Keratinocyte (primary cell): ENCODE measurements around the gene PTCRA. TPM values are rescaled to one million over a fixed set of nuclear protein-coding genes. Genes with fewer than 3 reads are reported as not detected.

ENCODE experiments used
- DNase-seq: peaks from one replicate; pipeline ENCODE4 v3.0.0-alpha.2; 2011; ENCODE audit warnings: low read depth, missing footprints, low spot score
- FAIRE-seq: peaks from 2 replicates; lab custom pipeline; 2011; peaks lifted over from hg19 to GRCh38; lab: Jason Lieb, UNC
- H2AFZ ChIP-seq: 2 replicates; pipeline ENCODE4 v1.6.0; 2012; ENCODE audit warnings: low read length, control low read depth, inconsistent platforms; ENCODE audit not compliant: control insufficient read depth
- H3K27ac ChIP-seq: 2 replicates; pipeline ENCODE4 v1.5.1; 2011; ENCODE audit warnings: low read length; ENCODE audit not compliant: control insufficient read depth, insufficient read depth
- H3K27me3 ChIP-seq: 3 replicates; pipeline ENCODE4 v1.6.0; 2011; ENCODE audit warnings: low read length; ENCODE audit not compliant: control insufficient read depth, insufficient read depth; ENCODE audit errors: extremely low read depth
- H3K36me3 ChIP-seq, 2 experiments: 2 replicates in 1 of 2; 3 replicates in 1 of 2; pipeline ENCODE4 v1.5.1; 2011; ENCODE audit warnings: low read length in 2 of 2, mild to moderate bottlenecking in 1 of 2; ENCODE audit not compliant: control insufficient read depth in 2 of 2, insufficient read depth in 2 of 2; ENCODE audit errors: extremely low read depth in 1 of 2
- H3K4me1 ChIP-seq: 3 replicates; pipeline ENCODE4 v1.5.1; 2011; ENCODE audit warnings: low read length; ENCODE audit not compliant: control insufficient read depth, insufficient read depth; ENCODE audit errors: extremely low read depth
- H3K4me2 ChIP-seq: 3 replicates; pipeline ENCODE4 v1.6.0; 2011; ENCODE audit warnings: low read depth, low read length; ENCODE audit not compliant: control insufficient read depth, insufficient read depth; ENCODE audit errors: extremely low read depth
- H3K4me3 ChIP-seq, 3 experiments: fragments of 200-600 bp in 1 of 3; sonication (generic) in 1 of 3; 2 replicates in 2 of 3; 3 replicates in 1 of 3; pipeline ENCODE4 v1.5.1; 2011 to 2016; ENCODE audit warnings: low read length in 3 of 3, mild to moderate bottlenecking in 3 of 3, control low read depth in 2 of 3, inconsistent platforms in 1 of 3, low read depth in 1 of 3, mixed read lengths in 1 of 3, mixed run types in 1 of 3, moderate library complexity in 1 of 3; ENCODE audit not compliant: control insufficient read depth in 2 of 3, insufficient read depth in 2 of 3; ENCODE audit errors: extremely low read depth in 1 of 3
- H3K79me2 ChIP-seq: 2 replicates; pipeline ENCODE4 v1.6.0; 2012; ENCODE audit warnings: low read length; ENCODE audit not compliant: control insufficient read depth, insufficient read depth
- H3K9ac ChIP-seq: 3 replicates; pipeline ENCODE4 v1.6.0; 2011; ENCODE audit warnings: low read length; ENCODE audit not compliant: control insufficient read depth, insufficient read depth; ENCODE audit errors: extremely low read depth
- H3K9me1 ChIP-seq: 3 replicates; pipeline ENCODE4 v1.6.0; 2011; ENCODE audit warnings: low read length; ENCODE audit not compliant: control insufficient read depth, insufficient read depth; ENCODE audit errors: extremely low read depth
- H3K9me3 ChIP-seq: 2 replicates; pipeline ENCODE4 v1.5.1; 2012; ENCODE audit warnings: low read depth, low read length; ENCODE audit not compliant: control insufficient read depth
- H4K20me1 ChIP-seq: 3 replicates; pipeline ENCODE4 v1.6.0; 2011; ENCODE audit warnings: low read length; ENCODE audit not compliant: control insufficient read depth, insufficient read depth; ENCODE audit errors: extremely low read depth
- CTCF ChIP-seq, 3 experiments: IDR thresholded peaks in 1 of 3; conservative IDR thresholded peaks in 1 of 3; optimal IDR thresholded peaks in 1 of 3; 2 replicates in 2 of 3; 3 replicates in 1 of 3; pipeline versions ENCODE3 to v1.5.1; 2011; ENCODE audit warnings: low read length in 3 of 3, mild to moderate bottlenecking in 3 of 3, moderate library complexity in 2 of 3, control low read depth in 1 of 3, inconsistent platforms in 1 of 3; ENCODE audit not compliant: insufficient read depth in 2 of 3; ENCODE audit errors: extremely low read depth in 1 of 3
- EZH2 ChIP-seq: IDR thresholded peaks from one replicate; pipeline ENCODE4 v1.6.1; 2012; ENCODE audit warnings: inconsistent platforms, mild to moderate bottlenecking, low read length, moderate library complexity
- dilution Hi-C: fragments of 300-500 bp; cut with MboI; formaldehyde crosslinking; loops from one replicate; pipeline ENCODE4 v1.7.0; 2020; ENCODE audit warnings: low sequenced_read_pairs; ENCODE audit not compliant: extremely low pct_ligation_motif_present
- polyA plus RNA-seq, 5 experiments: library from polyadenylated mRNA; depleted of rRNA in 3 of 5; stranded (reverse) in 3 of 5; stranded (forward) in 1 of 5; unstranded in 1 of 5; fragments of >200 nt; gene quantifications; 1 replicate in 1 of 5; 2 replicates in 3 of 5; 3 replicates in 1 of 5; pipeline versions ENCODE4 v1.2.1 to v1.2.3, GENCODE V29; 2011 to 2012; ENCODE audit warnings: missing spikeins in 2 of 5, low read depth in 1 of 5, low replicate concordance in 1 of 5

The PTCRA gene
- polyA plus RNA-seq, 1 donor (not counting 4 experiments of a cell fraction or from before 2014, with no cell fraction given), result not detected

DNA sequence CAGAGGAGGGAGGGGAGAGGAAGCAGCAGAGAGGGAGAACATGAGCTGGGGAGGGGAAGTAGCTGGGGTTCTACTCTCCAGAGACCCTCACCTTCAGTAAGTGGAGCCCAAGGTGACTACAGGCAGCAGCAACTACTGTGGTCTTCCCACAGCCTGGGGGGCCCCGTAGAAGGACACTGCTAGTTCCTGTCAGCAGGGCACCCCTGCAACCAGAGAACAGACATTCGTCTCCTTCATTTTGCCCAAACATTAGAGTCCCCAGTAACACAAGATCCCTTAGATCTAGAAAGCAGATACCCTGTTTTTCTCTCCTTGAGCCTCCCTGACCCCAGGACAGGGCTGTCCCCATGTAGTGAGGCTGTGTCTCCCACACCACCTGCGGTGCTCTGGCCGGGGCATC, 52.9 kb downstream of the PTCRA start:
- no peak overlapping the region for H3K9ac ChIP-seq
- no peak overlapping the region for H3K4me3 ChIP-seq
- H3K4me2 ChIP-seq, result no peak overlapping the region
- H3K36me3 ChIP-seq, result peaks cover 14 to 21% of the 10 kb centered on the region in 2 experiments
- FAIRE-seq, result no peak
- peaks cover 2% of the 10 kb centered on the region for H3K9me1 ChIP-seq
- no peaks in the 10 kb centered on the region for H4K20me1 ChIP-seq
- H2AFZ ChIP-seq, result no peak overlapping the region
- TF ChIP-seq EZH2, result no peak
- dilution Hi-C loops, result no loop called here
- H3K27me3 ChIP-seq, result no peaks in the 10 kb centered on the region
- no peak for DNase-seq
- H3K9me3 ChIP-seq, result no peaks in the 10 kb centered on the region
- no peaks in the 10 kb centered on the region for H3K79me2 ChIP-seq
- peaks cover 6% of the 10 kb centered on the region for H3K4me1 ChIP-seq
- H3K27ac ChIP-seq, result no peak overlapping the region

- DNase-seq (no peak), FAIRE-seq (no peak)
- Histone ChIP-seq H3K4me2 (no peak overlapping the region), H3K9me3 (no peaks in the 10 kb centered on the region), H4K20me1 (no peaks in the 10 kb centered on the region), H2AFZ (no peak overlapping the region), H3K9me1 (peaks cover 3% of the 10 kb centered on the region), H3K27ac (no peak overlapping the region), H3K4me3 (no peak overlapping the region), H3K9ac (no peak overlapping the region), H3K27me3 (no peaks in the 10 kb centered on the region), H3K36me3 (peaks cover 13 to 18% of the 10 kb centered on the region in 2 experiments), H3K4me1 (peaks cover 6% of the 10 kb centered on the region), H3K79me2 (no peaks in the 10 kb centered on the region)
- dilution Hi-C loops, result no loop called here
- TF ChIP-seq EZH2 (no peak), CTCF (optimal IDR thresholded peaks at IDR 0.05 in 1 of 3, IDR thresholded peaks at IDR 0.05 in 1 of 3, conservative IDR thresholded peaks at IDR 0.05 in 1 of 3; ENCODE audit: extremely low read depth in 1 of 3, insufficient read depth in 2 of 3, low read length in 3 of 3) (no peak)
These were observed 53.6 kb downstream of the PTCRA start for GRCh38 chr6:42969431-42969830.

DNA sequence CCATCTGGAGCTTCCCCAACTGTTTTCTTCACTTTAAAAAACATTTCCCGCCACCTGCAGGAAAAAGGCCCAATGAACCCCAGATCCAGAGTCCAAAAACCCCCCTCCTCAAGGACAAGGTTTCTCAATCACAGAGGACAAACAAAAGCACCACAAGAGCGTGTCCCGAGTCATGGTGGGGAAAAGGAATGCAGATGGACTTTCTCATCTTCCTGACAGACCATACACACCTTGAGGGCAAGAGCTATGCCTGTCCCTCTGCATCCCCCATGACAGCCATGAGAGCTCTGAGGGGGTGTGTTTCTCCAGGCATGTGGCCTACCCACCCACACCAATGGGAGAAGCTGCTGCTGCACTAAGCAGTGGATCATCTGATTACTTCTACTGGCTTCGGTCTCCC, 54.1 kb downstream of the PTCRA start:
- no peak overlapping the region for H3K4me3 ChIP-seq
- peaks cover 13 to 16% of the 10 kb centered on the region in 2 experiments for H3K36me3 ChIP-seq
- H3K9ac ChIP-seq, result no peak overlapping the region
- no peak overlapping the region for H3K27ac ChIP-seq
- TF ChIP-seq CTCF (optimal IDR thresholded peaks at IDR 0.05 in 1 of 3, IDR thresholded peaks at IDR 0.05 in 1 of 3, conservative IDR thresholded peaks at IDR 0.05 in 1 of 3; ENCODE audit: extremely low read depth in 1 of 3, insufficient read depth in 2 of 3, low read length in 3 of 3) (no peak), EZH2 (no peak)
- no peaks in the 10 kb centered on the region for H3K27me3 ChIP-seq
- FAIRE-seq (no peak), DNase-seq (no peak)
- peaks cover 10% of the 10 kb centered on the region for H3K4me1 ChIP-seq
- no peaks in the 10 kb centered on the region for H3K9me3 ChIP-seq
- no peak overlapping the region for H3K4me2 ChIP-seq
- peaks cover 3% of the 10 kb centered on the region for H3K9me1 ChIP-seq
- H3K79me2 ChIP-seq, result no peaks in the 10 kb centered on the region
- no peaks in the 10 kb centered on the region for H4K20me1 ChIP-seq
- dilution Hi-C loops, result no loop called here
- H2AFZ ChIP-seq, result no peak overlapping the region
